Thoracic aorta (tissue), 2 donors: ENCODE results near the gene RAB40B. TPM values are rescaled to one million over a fixed set of nuclear protein-coding genes. Genes with fewer than 3 reads are reported as not detected.

Source experiments
- ATAC-seq: fragments of 150-250 bp; one replicate; pipeline ENCODE4 v1.8.0; 2017; ENCODE audit warnings: low read depth; ENCODE audit not compliant: insufficient number of reproducible peaks, low FRiP score
- DNase-seq: peaks from one replicate; pipeline ENCODE4 v3.0.0-alpha.2; 2020; ENCODE audit warnings: low spot score
- H3K27ac ChIP-seq, 2 donors: fragments of 200-600 bp; sonication (generic); 1 replicate in 1 of 2; 2 replicates in 1 of 2; pipeline ENCODE4 v1.5.1; 2016; ENCODE audit warnings: mild to moderate bottlenecking in 2 of 2, moderate library complexity in 2 of 2
- H3K27me3 ChIP-seq: fragments of 200-600 bp; sonication (generic); replicated peaks from 2 replicates; pipeline ENCODE4 v1.6.0; 2016; ENCODE audit warnings: mild to moderate bottlenecking; ENCODE audit not compliant: insufficient read depth
- H3K36me3 ChIP-seq: fragments of 200-600 bp; sonication (generic); one replicate; pipeline ENCODE4 v1.5.1; 2016
- H3K4me1 ChIP-seq, 2 donors: fragments of 200-600 bp; sonication (generic); 1 replicate in 1 of 2; 2 replicates in 1 of 2; pipeline versions ENCODE4 v1.5.1 to v1.6.0; 2016; ENCODE audit warnings: low read depth in 2 of 2, mild to moderate bottlenecking in 1 of 2; ENCODE audit not compliant: control insufficient read depth in 1 of 2
- H3K4me3 ChIP-seq: fragments of 200-600 bp; sonication (generic); 2 replicates; pipeline ENCODE4 v1.5.1; 2016; ENCODE audit warnings: mild to moderate bottlenecking
- H3K9me3 ChIP-seq: fragments of 200-600 bp; sonication (generic); 2 replicates; pipeline ENCODE4 v1.5.1; 2016
- CTCF ChIP-seq: fragments of 200-600 bp; sonication (generic); IDR thresholded peaks from one replicate; pipeline ENCODE4 v1.5.1; 2019; ENCODE audit warnings: antibody characterized with exemption
- total RNA-seq, 2 donors: library from RNA; depleted of rRNA; stranded (reverse); fragments of >200 nt; gene quantifications; one replicate each; pipeline versions ENCODE4 v1.1.0 to v1.2.3, GENCODE V29; 2016

The RAB40B gene
- total RNA-seq, 2 donors from 2014 or later: 17.3 to 21.1 TPM

- H3K4me3 ChIP-seq: no peak overlapping the region
- no peaks in the 10 kb centered on the region for H3K4me1 ChIP-seq
- ATAC-seq (no peak), DNase-seq (no peak)
- no peaks in the 10 kb centered on the region for H3K9me3 ChIP-seq
- H3K27ac ChIP-seq: no peak overlapping the region
- no peaks in the 10 kb centered on the region for H3K27me3 ChIP-seq
- H3K36me3 ChIP-seq: peaks cover 6% of the 10 kb centered on the region
- no peak for TF ChIP-seq CTCF
Observed at GRCh38 chr17:82658796-82659452, 39.6 kb downstream of the RAB40B start.

- ATAC-seq (no peak), DNase-seq (no peak)
- no peak for TF ChIP-seq CTCF
- H3K36me3 ChIP-seq: peaks cover 6% of the 10 kb centered on the region
- H3K27ac ChIP-seq: no peak overlapping the region
- H3K4me3 ChIP-seq: no peak overlapping the region
- no peaks in the 10 kb centered on the region for H3K4me1 ChIP-seq
- H3K27me3 ChIP-seq: no peaks in the 10 kb centered on the region
- H3K9me3 ChIP-seq: no peaks in the 10 kb centered on the region
Observed at GRCh38 chr17:82658331-82658730, 40.2 kb downstream of the RAB40B start.

- no peak for TF ChIP-seq CTCF
- ATAC-seq: no peak
Observed at GRCh38 chr17:82657926-82658325, 40.6 kb downstream of the RAB40B start.

GRCh38 chr17:82656266-82656665 is 42.2 kb downstream of the RAB40B start:
- H3K4me1 ChIP-seq: no peaks in the 10 kb centered on the region
- DNase-seq (no peak), ATAC-seq (no peak)
- H3K27ac ChIP-seq: no peak overlapping the region
- H3K36me3 ChIP-seq: peaks cover 3% of the 10 kb centered on the region
- no peak overlapping the region for H3K4me3 ChIP-seq
- no peaks in the 10 kb centered on the region for H3K27me3 ChIP-seq
- no peak for TF ChIP-seq CTCF
- H3K9me3 ChIP-seq: no peaks in the 10 kb centered on the region

More at GRCh38 chr17:82657926-82658325, 40.6 kb downstream of the RAB40B start:
- DNase-seq: no peak
- Histone ChIP-seq H3K36me3 (peaks cover 6% of the 10 kb centered on the region), H3K27ac (no peak overlapping the region), H3K9me3 (no peaks in the 10 kb centered on the region), H3K27me3 (no peaks in the 10 kb centered on the region), H3K4me3 (no peak overlapping the region), H3K4me1 (no peaks in the 10 kb centered on the region)

GRCh38 chr17:82655523-82655922 is 43.0 kb downstream of the RAB40B start:
- Histone ChIP-seq H3K4me3 (no peak overlapping the region), H3K9me3 (no peaks in the 10 kb centered on the region), H3K4me1 (no peaks in the 10 kb centered on the region), H3K27me3 (no peaks in the 10 kb centered on the region), H3K36me3 (peaks cover 3% of the 10 kb centered on the region), H3K27ac (no peak overlapping the region)
- ATAC-seq (no peak), DNase-seq (no peak)
- no peak for TF ChIP-seq CTCF
